H54 (cell line): Measurements from ENCODE around the gene GAS2L3.
"Not testable (repeated sequence)": the region's sequence is repeated elsewhere in the genome, so short reads cannot be mapped to it uniquely, and the experiment has no call there.

ENCODE experiments used
- DNase-seq: peaks from one replicate; pipeline ENCODE4 v3.0.0; 2011; ENCODE audit warnings: low spot score, mixed read lengths; ENCODE audit not compliant: insufficient read length
- FAIRE-seq: peaks from 3 replicates; lab custom pipeline; 2011; peaks lifted over from hg19 to GRCh38; lab: Jason Lieb, UNC
- POLR2A ChIP-seq: IDR thresholded peaks from 2 replicates; pipeline ENCODE4 v1.6.1; 2011; ENCODE audit warnings: low read depth, mild to moderate bottlenecking, low read length

Gene GAS2L3

DNA sequence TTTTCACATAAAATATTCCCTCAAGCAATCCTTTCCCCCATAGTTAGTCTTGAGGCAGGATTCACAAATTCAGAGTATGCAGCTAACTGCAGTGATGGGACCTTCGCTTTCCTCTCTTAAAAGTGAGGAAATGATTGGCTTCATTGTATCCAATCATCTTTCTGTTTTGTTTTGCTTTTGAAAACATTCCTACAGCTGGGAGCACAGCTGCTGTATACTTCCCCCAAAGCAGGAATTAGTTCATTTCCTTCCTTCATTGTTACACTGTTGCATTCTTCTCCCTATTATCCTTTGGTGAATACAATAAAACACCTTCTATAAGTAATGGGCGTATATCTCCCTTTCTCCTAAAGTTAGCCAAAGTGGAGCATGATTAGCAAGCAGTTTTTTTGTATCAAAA lies 9.4 kb upstream of the GAS2L3 start:
- DNase-seq: no peak
- no peak for TF ChIP-seq POLR2A
- no peak for FAIRE-seq

DNA sequence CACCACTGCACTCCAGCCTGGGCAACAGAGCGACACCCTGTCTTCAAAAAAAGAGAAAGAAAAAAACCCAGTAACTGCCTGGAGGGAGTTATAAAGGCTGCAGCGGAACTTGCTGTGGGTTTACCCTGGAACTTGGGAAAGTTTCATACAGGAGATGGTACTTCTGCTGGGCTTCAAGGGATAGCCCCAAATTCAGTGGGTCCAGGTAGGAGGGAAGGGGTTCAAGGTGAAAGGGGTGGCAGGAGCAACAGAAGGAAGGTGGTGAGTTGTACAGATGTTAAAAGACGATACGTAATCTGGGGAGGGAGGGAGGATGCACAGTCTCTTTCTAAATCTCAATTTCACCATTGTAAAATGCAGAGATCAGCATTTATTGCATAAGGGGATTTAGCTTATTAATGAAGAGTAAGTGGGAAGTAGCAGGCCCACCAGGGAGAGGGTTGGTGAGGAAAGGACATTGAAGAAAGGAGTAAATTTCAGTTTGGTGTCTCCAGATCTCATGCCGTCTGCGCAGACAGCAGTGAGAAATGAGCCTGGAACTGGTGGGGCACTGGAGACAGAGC lies 8.5 kb upstream of the GAS2L3 start:
- FAIRE-seq (no peak), DNase-seq (no peak)

DNA sequence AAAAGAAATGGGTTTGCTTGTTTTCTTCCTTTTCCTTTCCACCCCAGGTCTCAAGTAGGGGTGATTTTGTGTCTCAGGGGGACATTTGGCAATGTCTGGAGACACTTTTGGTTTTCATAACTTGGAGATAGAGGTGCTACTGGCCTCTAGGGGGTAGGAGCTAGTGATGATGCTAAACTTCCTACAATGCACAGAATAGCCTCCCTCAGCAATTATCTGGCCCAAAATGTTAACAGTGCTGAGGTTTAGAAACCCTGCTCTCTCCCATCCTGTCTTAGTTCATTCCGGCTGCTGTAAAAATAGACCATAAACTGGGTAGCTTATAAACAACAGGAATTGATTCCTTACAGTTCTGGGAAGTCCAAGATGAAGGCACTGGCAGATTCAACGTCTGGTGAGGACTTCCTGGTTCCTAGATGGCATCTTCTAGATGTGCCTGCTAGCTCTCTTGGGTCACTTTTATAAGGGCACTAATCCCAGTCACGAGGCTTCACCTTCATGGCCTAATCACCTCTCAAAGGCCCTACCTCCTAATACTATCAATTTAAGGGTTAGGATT lies 7.4 kb upstream of the GAS2L3 start:
- DNase-seq: no peak
- TF ChIP-seq POLR2A: no peak
- FAIRE-seq: no peak

More for the DNA sequence above, 8.5 kb upstream of the GAS2L3 start:
- TF ChIP-seq POLR2A: no peak

DNA sequence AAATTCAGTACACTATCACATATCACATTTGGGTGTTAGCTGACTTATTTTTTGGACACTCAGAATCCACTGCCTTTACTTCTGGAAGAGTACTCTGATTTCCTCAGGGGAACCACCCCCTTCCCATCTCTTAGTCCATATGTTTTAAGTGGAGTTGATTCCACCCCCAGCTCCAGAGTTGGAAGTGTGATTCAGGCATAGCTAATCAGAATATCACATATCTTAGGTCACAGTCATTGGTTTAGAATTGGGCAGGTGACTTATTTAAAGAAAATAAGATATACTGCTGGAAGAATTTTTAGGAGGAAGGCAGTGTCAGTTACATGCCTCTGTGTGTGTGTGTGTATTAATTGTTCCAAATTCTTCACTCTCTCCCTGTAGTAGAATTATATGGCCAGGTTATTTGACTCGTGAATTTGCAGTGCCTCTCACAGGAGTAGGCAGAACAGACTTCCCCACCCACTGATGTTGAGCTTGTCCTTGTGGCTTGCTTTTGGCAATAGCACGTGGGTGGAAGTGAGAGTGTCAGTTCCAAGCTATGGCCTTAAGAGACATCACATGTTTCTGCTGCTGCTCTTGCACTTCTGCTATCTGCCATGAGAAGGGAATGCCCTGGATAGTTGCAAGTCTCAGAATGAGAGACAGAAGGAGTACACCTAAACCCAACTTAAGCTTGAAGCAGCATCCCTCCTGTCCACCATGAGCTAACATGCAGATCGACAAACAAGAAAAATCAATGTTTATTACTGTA lies 6.4 kb upstream of the GAS2L3 start:
- DNase-seq: no peak
- no peak for TF ChIP-seq POLR2A
- FAIRE-seq: peak; percentile 81

DNA sequence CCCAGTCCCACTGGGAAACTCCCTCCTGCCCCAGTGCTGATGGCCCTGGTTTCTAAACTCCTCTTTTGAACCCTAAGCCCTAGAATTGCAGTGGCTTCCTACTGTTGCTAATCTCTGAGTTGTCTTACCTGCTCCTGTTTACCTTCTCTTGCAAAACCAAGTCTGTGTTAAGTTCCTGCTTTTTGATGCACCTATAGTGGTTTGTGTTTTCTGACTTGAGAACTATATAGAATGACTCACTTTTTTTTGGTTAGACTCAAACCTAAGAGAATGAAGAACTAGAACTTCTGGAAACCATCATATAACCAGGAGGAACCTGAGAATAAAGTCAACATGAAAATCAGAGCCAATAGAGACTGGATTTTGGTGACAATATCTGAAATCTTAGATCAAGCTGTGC lies 5.5 kb upstream of the GAS2L3 start:
- no peak for DNase-seq
- TF ChIP-seq POLR2A: no peak
- no peak for FAIRE-seq

DNA sequence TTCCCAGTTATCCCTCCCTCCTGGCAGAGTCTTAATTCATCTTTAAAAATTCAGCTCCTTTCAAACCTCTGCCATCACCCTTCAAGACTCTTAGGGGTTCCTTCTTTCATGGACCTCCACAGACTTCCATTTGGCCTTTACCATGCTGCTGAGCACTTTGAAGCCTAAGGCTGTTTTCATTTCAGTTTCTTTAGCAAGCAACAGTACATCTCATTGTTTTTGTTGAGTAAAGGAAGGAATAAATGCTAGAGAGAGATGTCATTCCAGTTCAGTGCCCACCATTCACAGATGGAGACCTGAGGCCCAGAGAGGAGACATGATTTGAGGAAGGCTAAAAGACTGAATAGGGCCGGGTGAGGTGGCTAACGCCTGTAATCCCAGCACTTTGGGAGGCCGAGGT lies 1.3 kb upstream of the GAS2L3 start:
- TF ChIP-seq POLR2A: no peak
- FAIRE-seq: no peak
- DNase-seq: no peak

DNA sequence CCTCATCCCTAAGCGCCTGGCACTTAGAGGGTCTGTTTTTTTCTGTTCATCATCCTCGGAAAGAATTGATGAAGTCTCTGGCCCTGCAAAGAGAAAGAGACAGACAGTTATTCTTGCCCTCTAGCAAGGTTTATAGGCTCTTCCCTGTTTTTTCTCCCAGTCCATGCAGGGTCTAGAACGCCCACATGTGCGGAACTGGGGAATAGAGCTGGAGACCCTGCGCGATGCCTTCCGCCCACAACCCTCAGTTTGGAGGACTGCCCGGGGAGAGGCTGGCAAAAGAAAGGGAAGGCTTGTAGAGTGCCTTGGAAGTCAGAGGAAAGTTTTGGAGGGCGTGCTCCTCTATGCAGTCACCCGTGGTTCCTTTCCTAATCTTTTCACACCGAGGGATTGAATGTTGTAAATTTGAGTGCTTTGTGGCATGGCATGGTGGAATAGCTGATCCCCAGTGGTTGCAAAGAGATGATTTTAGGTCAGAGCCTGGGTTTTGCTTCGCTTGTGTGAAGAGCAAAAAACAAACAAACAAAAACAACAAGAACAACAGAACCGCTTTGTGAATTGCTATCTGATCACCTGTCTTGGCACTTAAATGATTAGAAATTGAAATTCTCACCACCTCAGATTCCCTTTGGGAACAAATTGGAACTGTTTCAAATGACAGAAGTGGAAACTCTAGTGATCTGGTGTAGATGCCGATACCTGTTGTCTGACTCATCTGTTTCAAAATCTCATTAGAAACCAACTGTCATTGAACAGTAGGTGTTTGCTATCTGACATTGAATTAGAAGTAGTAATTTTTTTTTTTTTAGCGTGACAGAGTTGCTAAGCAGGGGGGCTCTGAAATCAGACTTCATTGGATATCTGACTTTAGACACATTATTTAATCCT lies 947 bp downstream of the GAS2L3 start:
- no peak for FAIRE-seq
- TF ChIP-seq POLR2A: no peak

DNA sequence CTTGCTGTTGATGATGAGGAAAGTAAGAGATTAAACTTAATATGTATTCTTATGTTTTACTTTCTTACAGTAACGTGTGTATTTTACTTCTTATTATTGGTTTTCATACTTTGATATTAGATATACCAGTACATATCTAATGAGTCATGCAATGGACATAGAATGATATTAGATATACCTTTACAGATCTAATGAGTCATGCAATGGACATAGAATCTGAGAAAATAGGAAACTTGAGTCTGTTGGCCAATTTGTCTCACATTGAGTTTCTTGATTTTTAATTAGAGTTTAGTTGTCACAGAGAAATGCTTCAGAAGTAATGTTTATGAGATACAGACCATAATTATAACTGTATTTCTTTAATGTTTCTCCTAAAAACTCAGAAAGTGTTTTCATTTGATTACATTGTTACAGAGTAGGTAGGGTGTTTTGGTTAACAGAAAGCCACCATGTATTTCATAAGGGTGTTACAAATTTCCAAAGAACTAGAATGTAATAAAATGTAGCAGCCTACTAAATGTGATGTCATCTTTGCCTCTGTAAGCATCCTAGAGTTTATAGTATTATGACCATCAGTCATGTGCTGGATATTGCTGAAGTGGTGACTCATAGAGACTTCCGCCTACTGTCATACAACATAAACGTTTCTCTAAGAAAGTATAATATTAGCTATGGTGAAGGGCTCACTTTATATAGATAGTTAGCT lies 3.0 kb downstream of the GAS2L3 start:
- TF ChIP-seq POLR2A: no peak
- DNase-seq (peak; percentile 29), FAIRE-seq (peak; percentile 92)

More for the DNA sequence above, 947 bp downstream of the GAS2L3 start:
- no peak for DNase-seq

DNA sequence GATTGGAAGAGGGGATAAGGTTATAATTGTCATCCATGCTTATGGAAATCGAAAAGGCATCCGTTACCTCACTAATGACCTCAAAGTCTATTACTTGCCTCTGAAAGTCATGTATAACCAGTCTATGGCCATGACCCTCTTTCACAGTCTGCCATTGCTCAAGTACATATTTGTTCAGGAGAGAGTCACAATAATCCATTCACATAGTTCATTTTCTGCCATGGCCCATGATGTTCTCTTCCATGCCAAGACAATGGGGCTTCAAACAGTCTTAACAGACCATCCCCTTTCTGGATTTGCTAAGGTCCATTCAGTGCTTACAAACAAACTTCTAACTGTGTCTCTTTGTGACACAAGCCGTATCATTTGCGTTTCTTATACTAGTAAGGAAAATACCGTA lies 5.4 kb downstream of the GAS2L3 start:
- DNase-seq: no peak
- no peak for TF ChIP-seq POLR2A
- FAIRE-seq: peak; percentile 6

DNA sequence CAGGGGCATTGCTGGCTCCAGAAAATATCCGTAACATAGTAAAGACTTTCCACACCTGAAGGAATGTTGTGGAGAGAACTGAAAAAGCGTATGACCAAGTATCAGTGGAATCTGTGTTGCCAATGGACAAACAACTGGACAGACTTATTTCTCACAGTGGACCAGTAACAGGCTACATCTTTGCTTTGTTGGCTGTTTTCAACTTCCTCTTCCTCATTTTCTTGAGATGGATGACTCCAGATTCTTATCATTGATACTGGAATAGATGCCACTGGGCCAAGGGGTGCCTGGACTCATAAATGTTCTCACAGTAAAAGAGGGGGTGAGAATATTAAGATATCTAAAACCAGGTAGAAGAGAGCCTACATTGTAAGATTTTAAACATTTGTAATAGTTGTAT lies 6.4 kb downstream of the GAS2L3 start:
- DNase-seq (no peak), FAIRE-seq (no peak)
- no peak for TF ChIP-seq POLR2A

DNA sequence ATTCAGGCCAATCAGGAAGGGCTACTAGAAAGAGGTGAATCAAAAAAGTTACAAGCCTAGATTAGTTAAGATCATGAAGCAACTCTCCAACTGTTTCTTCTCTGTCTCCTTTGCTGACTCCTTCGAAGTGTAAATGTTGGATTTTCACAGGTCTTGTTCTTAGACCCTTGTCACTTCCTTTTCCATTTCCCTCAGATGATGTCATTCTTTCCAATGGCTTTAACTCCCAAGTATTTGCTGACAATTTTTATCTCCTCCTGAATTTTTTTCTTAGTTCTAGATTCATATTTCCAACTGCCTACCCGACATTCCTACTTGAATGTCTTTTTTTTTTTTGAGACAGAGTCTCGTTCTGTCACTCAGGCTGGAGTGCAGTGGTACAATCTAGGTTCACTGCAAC lies 10.8 kb downstream of the GAS2L3 start:
- FAIRE-seq (no peak), DNase-seq (no peak)
- TF ChIP-seq POLR2A: no peak

DNA sequence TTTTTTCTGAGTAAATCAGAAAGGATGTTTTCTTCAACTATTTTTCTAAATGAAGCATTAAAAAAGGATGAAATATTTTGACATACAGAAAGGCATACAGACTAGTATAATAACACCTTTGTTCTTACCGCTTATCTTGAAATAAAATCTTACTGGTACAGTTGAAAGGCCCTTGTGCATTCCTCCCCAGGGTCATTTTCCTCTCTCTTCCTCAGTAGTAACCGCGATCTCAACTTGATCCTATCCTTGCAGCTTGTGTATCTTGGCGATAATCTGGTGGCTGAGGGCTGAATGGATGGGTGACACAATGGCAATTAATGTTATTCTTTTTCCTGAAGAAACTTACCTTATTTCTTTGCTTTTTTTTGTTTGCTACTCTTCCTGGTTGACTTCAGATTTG lies 18.5 kb downstream of the GAS2L3 start:
- no peak for TF ChIP-seq POLR2A
- no peak for FAIRE-seq
- no peak for DNase-seq

DNA sequence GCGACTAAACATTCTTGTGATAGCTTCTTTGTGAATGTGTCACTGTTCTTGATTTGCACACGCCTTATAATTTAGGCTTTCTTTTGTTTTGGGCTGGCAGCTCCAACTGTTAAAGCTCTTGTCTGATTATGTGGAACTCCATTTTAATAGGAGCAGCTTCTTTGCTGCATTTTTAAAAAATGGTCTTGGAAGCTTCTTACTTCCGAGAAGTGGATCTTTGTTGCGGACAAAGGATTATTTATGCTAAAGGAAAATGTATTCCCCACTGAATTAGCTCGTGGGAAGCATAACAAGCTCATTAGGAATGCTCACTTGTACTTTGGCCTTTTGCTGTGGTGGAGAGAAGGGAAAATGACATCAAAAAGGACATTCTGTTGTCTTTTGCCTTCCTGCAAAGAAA lies 20.0 kb downstream of the GAS2L3 start:
- peak; percentile 33 for FAIRE-seq
- no peak for TF ChIP-seq POLR2A
- DNase-seq: no peak

DNA sequence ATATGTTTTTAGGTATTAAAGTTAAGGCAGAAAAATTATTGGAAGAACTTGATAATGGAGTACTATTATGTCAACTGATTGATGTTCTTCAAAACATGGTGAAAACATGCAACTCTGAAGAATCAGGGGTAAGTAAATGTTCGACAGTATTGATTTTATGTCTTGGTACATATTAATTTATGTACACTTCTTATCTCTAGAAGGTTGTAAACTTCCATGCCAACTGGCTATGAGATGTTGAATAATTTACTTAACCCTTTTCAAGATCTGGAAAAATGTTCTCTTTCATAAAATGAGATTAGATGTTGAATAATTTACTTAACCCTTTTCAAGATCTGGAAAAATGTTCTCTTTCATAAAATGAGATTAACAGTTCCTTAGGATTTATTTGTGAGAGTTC lies 28.1 kb downstream of the GAS2L3 start:
- peak; percentile 82 for FAIRE-seq
- no peak for TF ChIP-seq POLR2A
- DNase-seq: no peak

DNA sequence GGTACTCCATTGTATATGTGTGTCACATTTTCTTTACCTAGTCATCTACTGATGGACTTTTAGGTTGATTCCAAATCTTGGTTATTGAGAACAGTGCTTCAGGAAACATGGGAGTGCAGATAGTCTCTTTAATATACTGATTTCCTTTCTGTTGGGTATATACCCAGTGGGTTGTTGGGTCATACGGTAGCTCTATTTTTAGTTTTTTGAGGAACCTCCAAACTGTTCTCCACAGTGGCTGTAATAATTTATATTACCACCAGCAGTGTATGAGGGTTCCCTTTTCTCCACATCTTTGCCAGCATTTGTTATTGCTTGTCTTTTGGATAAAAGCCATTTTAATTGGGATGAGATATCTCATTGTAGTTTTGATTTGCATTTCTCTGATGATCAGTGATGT lies 29.5 kb downstream of the GAS2L3 start:
- DNase-seq, FAIRE-seq: not testable (repeated sequence)
